GM23338 (cell line): Measurements from ENCODE around the gene BIRC6. TPM values are rescaled to one million over a fixed set of nuclear protein-coding genes. Genes with fewer than 3 reads are reported as not detected.

Experiments
- ATAC-seq: fragments of 200-7000 bp; cut with Tn5 transposase; 3 replicates; pipeline ENCODE4 v1.9.1; 2020
- DNase-seq: peaks from one replicate; pipeline ENCODE4 v3.0.0-alpha.2; 2015; ENCODE audit warnings: low spot score
- H2AFZ ChIP-seq: fragments of 200-600 bp; sonication (generic); 2 replicates; pipeline ENCODE4 v1.8.0; 2016; ENCODE audit warnings: antibody characterized with exemption, mild to moderate bottlenecking, moderate library complexity
- H3F3A ChIP-seq: fragments of 200-600 bp; sonication (generic); replicated peaks from 2 replicates; pipeline ENCODE4 v1.8.0; 2017; ENCODE audit warnings: antibody characterized with exemption, mixed run types, low read depth
- H3K27ac ChIP-seq: fragments of 200-600 bp; sonication (generic); 2 replicates; pipeline ENCODE4 v1.6.1; 2016; ENCODE audit warnings: low read depth
- H3K27me3 ChIP-seq: fragments of 200-600 bp; sonication (generic); 2 replicates; pipeline ENCODE4 v1.8.0; 2016; ENCODE audit warnings: mild to moderate bottlenecking, mixed run types, moderate library complexity; ENCODE audit not compliant: insufficient read depth
- H3K36me3 ChIP-seq: fragments of 200-600 bp; sonication (generic); 2 replicates; pipeline ENCODE4 v1.8.0; 2016; ENCODE audit warnings: mild to moderate bottlenecking; ENCODE audit not compliant: insufficient read depth
- H3K4me1 ChIP-seq: fragments of 200-600 bp; sonication (generic); 2 replicates; pipeline ENCODE4 v1.8.0; 2016; ENCODE audit warnings: mild to moderate bottlenecking, moderate library complexity; ENCODE audit not compliant: insufficient read depth
- H3K4me2 ChIP-seq: fragments of 200-600 bp; sonication (generic); 2 replicates; pipeline ENCODE4 v1.7.1; 2017; ENCODE audit warnings: mixed run types
- H3K4me3 ChIP-seq: fragments of 200-600 bp; sonication (generic); 2 replicates; pipeline ENCODE4 v1.6.1; 2016; ENCODE audit warnings: mixed run types
- H3K79me2 ChIP-seq: fragments of 200-600 bp; sonication (generic); replicated peaks from 2 replicates; pipeline ENCODE4 v1.8.0; 2017; ENCODE audit warnings: mild to moderate bottlenecking; ENCODE audit not compliant: insufficient read depth
- H3K9me2 ChIP-seq: fragments of 200-600 bp; sonication (generic); 2 replicates; pipeline ENCODE4 v1.8.0; 2017; ENCODE audit not compliant: insufficient read depth
- H4K20me1 ChIP-seq: fragments of 200-600 bp; sonication (generic); replicated peaks from 2 replicates; pipeline ENCODE4 v1.8.0; 2017; ENCODE audit warnings: mild to moderate bottlenecking; ENCODE audit not compliant: insufficient read depth
- H3K27ac Mint-ChIP-seq: 2 replicates; pipeline ENCODE4 v1.8.0; 2020; ENCODE audit warnings: inconsistent platforms, mild to moderate bottlenecking, moderate library complexity, mixed read lengths
- H3K27me3 Mint-ChIP-seq: 3 replicates; pipeline ENCODE4 v1.8.0; 2022; ENCODE audit warnings: low read depth, mild to moderate bottlenecking, moderate library complexity, mixed read lengths, inconsistent platforms; ENCODE audit not compliant: insufficient read depth, poor library complexity
- H3K36me3 Mint-ChIP-seq: 3 replicates; pipeline ENCODE4 v1.8.0; 2021; ENCODE audit warnings: low read depth, mild to moderate bottlenecking, inconsistent platforms, moderate library complexity, mixed read lengths
- H3K4me1 Mint-ChIP-seq: 3 replicates; pipeline ENCODE4 v1.8.0; 2020; ENCODE audit warnings: mild to moderate bottlenecking, inconsistent platforms, mixed read lengths
- H3K4me3 Mint-ChIP-seq: 3 replicates; pipeline ENCODE4 v1.8.0; 2021; ENCODE audit warnings: moderate library complexity, mild to moderate bottlenecking, inconsistent platforms, mixed read lengths
- H3K9me3 Mint-ChIP-seq: 3 replicates; pipeline ENCODE4 v1.8.0; 2020; ENCODE audit warnings: moderate library complexity, mild to moderate bottlenecking, inconsistent platforms, mixed read lengths
- CREB1 ChIP-seq: fragments of 250-450 bp; sonication (Bioruptor Pico); IDR thresholded peaks from 2 replicates; pipeline ENCODE4 v1.5.0; 2020; ENCODE audit warnings: low read depth, mild to moderate bottlenecking, moderate library complexity
- CTCF ChIP-seq, 2 experiments: fragments of 200-600 bp in 1 of 2; sonication (generic) in 1 of 2; conservative IDR thresholded peaks; 2 replicates each; pipeline versions ENCODE4 v1.5.1 to v1.6.1; 2016 to 2017; ENCODE audit warnings: antibody characterized with exemption in 2 of 2, low read depth in 2 of 2, mild to moderate bottlenecking in 2 of 2, moderate library complexity in 1 of 2
- ETS1 ChIP-seq: IDR thresholded peaks from 2 replicates; pipeline ENCODE4 v1.6.1; 2016; ENCODE audit warnings: antibody characterized with exemption
- EZH2 ChIP-seq: fragments of 200-600 bp; sonication (generic); IDR thresholded peaks from one replicate; pipeline ENCODE4 v1.8.0; 2017; ENCODE audit warnings: antibody characterized with exemption, mild to moderate bottlenecking, low read depth; ENCODE audit not compliant: unreplicated experiment
- JUNB ChIP-seq: IDR thresholded peaks from one replicate; pipeline ENCODE4 v1.6.1; 2016; ENCODE audit warnings: antibody characterized with exemption; ENCODE audit not compliant: unreplicated experiment
- NANOG ChIP-seq: IDR thresholded peaks from 2 replicates; pipeline ENCODE4 v1.6.1; 2016; ENCODE audit warnings: antibody characterized with exemption, borderline replicate concordance
- POLR2AphosphoS5 ChIP-seq: IDR thresholded peaks from 2 replicates; pipeline ENCODE4 v1.6.1; 2016; ENCODE audit warnings: antibody characterized with exemption, low read depth
- REST ChIP-seq: IDR thresholded peaks from one replicate; pipeline ENCODE4 v1.6.1; 2018; ENCODE audit warnings: antibody characterized with exemption; ENCODE audit not compliant: unreplicated experiment
- ZNF114 ChIP-seq: fragments of 250-450 bp; sonication (Bioruptor Pico); IDR thresholded peaks from 2 replicates; pipeline ENCODE4 v1.5.0; 2020; ENCODE audit warnings: mild to moderate bottlenecking, moderate library complexity
- ZNF331 ChIP-seq: fragments of 250-450 bp; sonication (Bioruptor Pico); IDR thresholded peaks from 2 replicates; pipeline ENCODE4 v1.5.0; 2020; ENCODE audit warnings: low read depth, mild to moderate bottlenecking, moderate library complexity
- polyA plus RNA-seq: library from polyadenylated mRNA; unstranded; fragments of >200 nt; fragmentation: Nextera tagmentation; extraction: Ambion mirVana; gene quantifications from 2 replicates; pipeline ENCODE4 v1.2.1, GENCODE V29; 2016
- total RNA-seq: library from RNA; depleted of rRNA; stranded (reverse); fragments of >200 nt; shearing (Covaris generic); gene quantifications from 2 replicates; pipeline ENCODE4 v1.2.3, GENCODE V29; 2014

The BIRC6 gene
- total and polyA plus RNA-seq, 2 experiments from 2014 or later, result 85.8 to 131 TPM

GRCh38 chr2:32402091-32402490, 45.3 kb downstream of the BIRC6 start (continued):
- TF ChIP-seq CREB1 (CRISPR knock-in tag) (no peak), ZNF331 (no peak), EZH2 (no peak), JUNB (no peak), REST (no peak), ZNF114 (no peak)

- peaks cover 3% of the 10 kb centered on the region; the same call in 1 of the 2 replicates for H3K79me2 ChIP-seq
- no peak overlapping the region for H3K4me2 ChIP-seq
- peaks cover 6% of the 10 kb centered on the region; the same call in 1 of the 2 replicates for H3K36me3 ChIP-seq
- H3F3A ChIP-seq, result no peaks in the 10 kb centered on the region
- Mint-ChIP-seq H3K27me3 (no peaks in the 10 kb centered on the region), H3K4me3 (no peak overlapping the region), H3K4me1 (no peaks in the 10 kb centered on the region), H3K9me3 (no peaks in the 10 kb centered on the region), H3K36me3 (peaks cover 17% of the 10 kb centered on the region; the same call in 2 of the 3 replicates), H3K27ac (no peak overlapping the region)
- H3K4me1 ChIP-seq, result no peaks in the 10 kb centered on the region
- no peak for TF ChIP-seq CTCF (conservative IDR thresholded peaks at IDR 0.05; ENCODE audit: low read depth in 2 of 2)
- H3K4me3 ChIP-seq, result no peak overlapping the region
- H3K27me3 ChIP-seq, result no peaks in the 10 kb centered on the region
- ATAC-seq, result no peak
- no peak for DNase-seq
- H4K20me1 ChIP-seq, result no peaks in the 10 kb centered on the region; the same call in 1 of the 2 replicates
- H3K27ac ChIP-seq, result no peak overlapping the region
- H3K9me2 ChIP-seq, result no peaks in the 10 kb centered on the region
- no peak overlapping the region for H2AFZ ChIP-seq
Measured at GRCh38 chr2:32403782-32404181, 47.0 kb downstream of the BIRC6 start.

- H3K36me3 ChIP-seq, result peaks cover 6% of the 10 kb centered on the region; the same call in 1 of the 2 replicates
- no peak overlapping the region for H3K27ac ChIP-seq
- peaks cover 3% of the 10 kb centered on the region; the same call in 1 of the 2 replicates for H3K79me2 ChIP-seq
- Mint-ChIP-seq H3K9me3 (no peaks in the 10 kb centered on the region), H3K27me3 (no peaks in the 10 kb centered on the region), H3K36me3 (peaks cover 23% of the 10 kb centered on the region; the same call in 2 of the 3 replicates), H3K27ac (no peak overlapping the region), H3K4me3 (no peak overlapping the region), H3K4me1 (no peaks in the 10 kb centered on the region)
- no peaks in the 10 kb centered on the region; the same call in 1 of the 2 replicates for H4K20me1 ChIP-seq
- no peaks in the 10 kb centered on the region for H3K4me1 ChIP-seq
- DNase-seq, result no peak
- no peaks in the 10 kb centered on the region for H3K9me2 ChIP-seq
- ATAC-seq, result no peak
- no peaks in the 10 kb centered on the region for H3F3A ChIP-seq
- no peaks in the 10 kb centered on the region for H3K27me3 ChIP-seq
- no peak overlapping the region for H3K4me3 ChIP-seq
- H2AFZ ChIP-seq, result no peak overlapping the region
- H3K4me2 ChIP-seq, result no peak overlapping the region
- TF ChIP-seq EZH2 (no peak), REST (no peak), JUNB (no peak), ETS1 (no peak), POLR2AphosphoS5 (no peak), CTCF (conservative IDR thresholded peaks at IDR 0.05; ENCODE audit: low read depth in 2 of 2) (no peak), NANOG (no peak), CREB1 (CRISPR knock-in tag) (no peak)
Measured at GRCh38 chr2:32404691-32405090, 47.9 kb downstream of the BIRC6 start.
